ENCODE data around the gene FILIP1L.

DNA sequence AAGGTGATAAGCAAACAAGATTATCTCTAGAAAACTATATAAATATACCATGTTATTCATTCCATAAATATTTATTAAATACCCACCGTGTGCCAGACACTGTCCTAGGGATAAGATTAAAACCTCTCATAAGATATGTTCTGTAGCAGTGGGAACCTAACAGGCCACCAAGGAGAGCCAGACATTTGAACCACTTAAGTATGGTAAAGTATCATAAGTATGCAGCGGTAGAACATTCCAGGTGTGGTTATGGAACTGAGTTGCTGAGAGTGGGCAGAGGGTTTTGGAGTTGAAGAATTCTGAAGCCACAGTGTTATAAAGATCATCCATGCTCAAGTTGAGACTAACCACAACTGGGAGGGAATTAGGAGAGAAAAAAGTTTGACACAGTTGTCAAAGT is 14.7 kb downstream of the FILIP1L start:
- TF ChIP-seq, protein P1, sequence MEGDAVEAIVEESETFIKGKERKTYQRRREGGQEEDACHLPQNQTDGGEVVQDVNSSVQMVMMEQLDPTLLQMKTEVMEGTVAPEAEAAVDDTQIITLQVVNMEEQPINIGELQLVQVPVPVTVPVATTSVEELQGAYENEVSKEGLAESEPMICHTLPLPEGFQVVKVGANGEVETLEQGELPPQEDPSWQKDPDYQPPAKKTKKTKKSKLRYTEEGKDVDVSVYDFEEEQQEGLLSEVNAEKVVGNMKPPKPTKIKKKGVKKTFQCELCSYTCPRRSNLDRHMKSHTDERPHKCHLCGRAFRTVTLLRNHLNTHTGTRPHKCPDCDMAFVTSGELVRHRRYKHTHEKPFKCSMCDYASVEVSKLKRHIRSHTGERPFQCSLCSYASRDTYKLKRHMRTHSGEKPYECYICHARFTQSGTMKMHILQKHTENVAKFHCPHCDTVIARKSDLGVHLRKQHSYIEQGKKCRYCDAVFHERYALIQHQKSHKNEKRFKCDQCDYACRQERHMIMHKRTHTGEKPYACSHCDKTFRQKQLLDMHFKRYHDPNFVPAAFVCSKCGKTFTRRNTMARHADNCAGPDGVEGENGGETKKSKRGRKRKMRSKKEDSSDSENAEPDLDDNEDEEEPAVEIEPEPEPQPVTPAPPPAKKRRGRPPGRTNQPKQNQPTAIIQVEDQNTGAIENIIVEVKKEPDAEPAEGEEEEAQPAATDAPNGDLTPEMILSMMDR (IDR thresholded peaks at IDR 0.05), result no peak
- TF ChIP-seq POLR2A (IDR thresholded peaks at IDR 0.05), result no peak
- TF ChIP-seq POLR2AphosphoS5 (IDR thresholded peaks at IDR 0.05; ENCODE audit: insufficient read depth in 1 of 2, low read depth in 1 of 2), result no peak

Data from vagina (tissue), 2 donors.